CD4-positive, alpha-beta T cell treated with Interleukin-1 beta for 1 hour (primary cell): ENCODE data around the gene ARHGEF1.
"Not testable (repeated sequence)": the region's sequence is repeated elsewhere in the genome, so short reads cannot be mapped to it uniquely, and the experiment has no call there.

Experiments
- DNase-seq, 2 donors: peaks; one replicate each; pipeline ENCODE4 v3.0.0-alpha.2; 2020 to 2022

Gene ARHGEF1

DNA sequence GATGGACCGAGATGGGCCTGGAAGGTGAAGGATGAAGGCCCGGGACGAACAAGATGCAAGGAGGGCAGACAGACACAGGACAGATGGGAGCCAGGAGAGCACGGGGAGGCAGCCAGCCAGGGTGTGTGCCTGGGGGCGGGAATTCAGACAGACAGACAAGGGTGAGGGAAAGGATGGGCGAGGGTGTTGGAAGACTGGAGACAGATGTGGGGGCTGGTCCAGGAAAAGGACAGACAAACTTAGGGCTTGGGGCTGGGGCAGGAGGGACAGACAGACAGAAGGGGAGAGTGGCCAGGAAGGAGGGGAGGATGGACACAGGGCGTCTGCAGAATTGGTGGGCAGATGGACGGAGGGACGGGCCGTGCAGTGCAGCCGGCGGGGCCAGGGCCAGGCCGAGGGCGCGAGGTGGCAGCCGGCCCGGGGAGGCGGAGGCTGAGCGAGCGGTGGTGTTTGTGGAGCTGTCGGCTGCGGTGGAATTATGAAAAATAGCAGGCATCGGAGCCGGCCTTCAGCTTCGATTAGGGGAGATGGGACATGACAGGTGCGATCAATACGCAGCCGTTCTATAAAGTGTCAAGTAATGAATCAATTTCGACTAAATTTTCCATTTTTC, 49.8 kb downstream of the ARHGEF1 start:
- DNase-seq = no peak

DNA sequence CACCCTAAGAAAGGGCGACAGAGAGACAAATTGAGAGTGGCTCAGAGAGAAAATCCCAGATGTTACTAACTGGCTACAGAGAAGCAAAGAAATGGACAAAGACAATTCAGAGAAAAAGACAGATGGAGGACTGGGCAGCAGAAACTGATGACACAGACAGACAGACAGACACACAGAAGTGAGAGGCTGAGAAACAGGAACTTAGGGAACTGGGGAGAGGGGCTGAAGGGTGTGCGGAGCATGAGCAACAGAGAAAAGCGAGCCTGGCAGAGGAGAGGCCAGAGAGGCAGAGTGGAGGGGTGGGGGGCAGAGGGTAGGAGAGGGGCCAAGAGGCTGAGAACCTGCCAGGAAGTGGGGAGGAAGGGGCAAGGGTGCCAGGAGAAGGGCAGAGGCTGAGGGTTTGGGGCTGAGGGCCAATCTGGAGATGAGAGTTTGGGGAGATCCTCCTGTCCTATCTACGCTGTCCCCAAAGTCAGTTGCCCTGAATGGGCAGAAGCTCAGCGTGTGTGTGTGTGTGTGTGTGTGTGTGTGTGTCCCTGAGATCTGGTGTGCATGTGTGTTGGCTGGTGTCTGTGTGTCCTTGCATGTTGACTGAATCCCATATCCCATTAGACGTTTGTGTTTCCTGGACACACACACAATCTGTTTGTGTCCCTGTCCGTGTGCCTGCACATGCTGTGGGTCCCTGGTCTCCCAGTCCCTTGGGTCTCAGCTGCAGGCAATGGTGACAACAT, 50.9 kb downstream of the ARHGEF1 start:
- no peak for DNase-seq

DNA sequence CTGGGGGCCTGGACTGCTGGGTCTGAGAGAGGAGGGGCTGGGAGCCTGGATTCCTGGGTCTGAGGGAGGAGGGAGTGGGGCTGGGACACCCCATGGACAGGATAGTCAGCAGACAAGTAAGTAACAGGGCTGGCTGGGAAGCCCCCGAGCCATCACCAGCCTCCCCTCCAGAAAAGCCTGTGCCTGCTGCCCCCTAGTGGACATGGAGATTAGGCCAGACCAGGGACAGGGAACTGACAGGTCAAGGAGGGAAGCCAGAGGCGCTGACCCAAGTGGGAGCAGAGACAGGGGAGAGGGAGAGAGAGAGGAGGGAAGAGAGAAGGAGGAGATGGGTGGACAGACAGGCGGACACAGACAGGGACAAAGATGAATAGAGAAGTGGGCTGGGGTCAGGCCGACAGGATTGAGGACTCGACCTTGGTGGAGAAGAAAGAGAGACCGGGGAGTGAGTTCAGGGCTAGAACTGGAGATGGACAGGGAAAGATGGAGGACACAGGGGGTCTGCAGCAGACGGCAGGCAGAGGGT, 51.9 kb downstream of the ARHGEF1 start:
- DNase-seq = peak; percentile 82 to 85

DNA sequence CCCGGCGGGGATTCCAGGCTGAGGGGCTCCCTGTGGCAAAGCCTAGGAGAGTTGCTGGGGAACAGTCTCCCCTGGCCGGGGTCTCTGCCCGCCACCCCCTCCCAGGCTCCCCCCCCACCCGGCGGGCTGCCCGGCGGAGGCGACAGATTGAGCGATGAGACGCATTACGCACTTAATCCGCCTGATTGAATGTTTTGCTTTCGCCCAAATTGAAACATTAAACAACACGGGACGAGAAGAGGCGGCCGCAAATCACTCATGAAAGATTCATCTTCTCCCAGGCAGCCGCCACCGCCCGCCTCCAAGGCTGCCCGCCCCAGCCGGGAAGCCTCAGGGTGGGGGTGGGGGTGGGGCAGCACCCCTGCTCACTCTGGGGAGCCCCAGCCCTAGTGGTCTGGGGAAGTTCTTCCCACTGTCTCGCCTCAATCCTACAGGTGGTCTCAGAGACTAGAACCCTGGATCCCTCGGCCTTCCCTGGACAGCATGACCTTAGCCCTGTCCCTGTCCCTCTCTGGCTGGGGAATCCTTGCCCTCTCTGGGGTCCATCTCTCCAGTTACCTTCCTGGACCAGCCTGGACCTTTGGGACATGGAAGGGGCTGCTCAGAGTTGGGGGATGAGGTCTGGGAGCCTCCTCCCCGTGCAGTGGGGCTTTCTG, 52.9 kb downstream of the ARHGEF1 start:
- no peak for DNase-seq

DNA sequence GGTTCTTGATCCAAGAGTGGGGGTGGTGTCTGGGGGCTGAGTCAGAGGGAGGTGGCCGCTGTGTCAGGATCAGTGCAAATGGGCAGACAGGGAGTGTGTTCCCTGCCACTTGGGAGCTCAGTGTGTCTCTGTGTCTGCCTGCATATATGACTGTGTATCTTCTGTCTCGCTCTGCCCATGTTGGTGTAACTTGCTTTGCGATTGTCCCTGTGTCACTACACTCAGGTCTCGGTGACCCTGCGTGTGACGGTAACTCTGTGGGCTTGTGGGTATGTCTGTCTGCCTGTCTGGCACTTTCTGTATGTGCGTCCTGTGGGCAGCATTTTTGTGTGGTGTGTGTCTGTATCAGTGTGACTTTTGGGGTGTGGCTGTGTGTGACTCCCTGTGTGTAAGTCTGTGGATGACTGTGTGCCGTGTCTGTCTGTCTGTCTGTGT, 53.4 kb downstream of the ARHGEF1 start:
- DNase-seq = peak; percentile 63 to 71

- DNase-seq = no peak
Measured at GRCh38 chr19:41936961-41937360, 54.0 kb downstream of the ARHGEF1 start.

DNA sequence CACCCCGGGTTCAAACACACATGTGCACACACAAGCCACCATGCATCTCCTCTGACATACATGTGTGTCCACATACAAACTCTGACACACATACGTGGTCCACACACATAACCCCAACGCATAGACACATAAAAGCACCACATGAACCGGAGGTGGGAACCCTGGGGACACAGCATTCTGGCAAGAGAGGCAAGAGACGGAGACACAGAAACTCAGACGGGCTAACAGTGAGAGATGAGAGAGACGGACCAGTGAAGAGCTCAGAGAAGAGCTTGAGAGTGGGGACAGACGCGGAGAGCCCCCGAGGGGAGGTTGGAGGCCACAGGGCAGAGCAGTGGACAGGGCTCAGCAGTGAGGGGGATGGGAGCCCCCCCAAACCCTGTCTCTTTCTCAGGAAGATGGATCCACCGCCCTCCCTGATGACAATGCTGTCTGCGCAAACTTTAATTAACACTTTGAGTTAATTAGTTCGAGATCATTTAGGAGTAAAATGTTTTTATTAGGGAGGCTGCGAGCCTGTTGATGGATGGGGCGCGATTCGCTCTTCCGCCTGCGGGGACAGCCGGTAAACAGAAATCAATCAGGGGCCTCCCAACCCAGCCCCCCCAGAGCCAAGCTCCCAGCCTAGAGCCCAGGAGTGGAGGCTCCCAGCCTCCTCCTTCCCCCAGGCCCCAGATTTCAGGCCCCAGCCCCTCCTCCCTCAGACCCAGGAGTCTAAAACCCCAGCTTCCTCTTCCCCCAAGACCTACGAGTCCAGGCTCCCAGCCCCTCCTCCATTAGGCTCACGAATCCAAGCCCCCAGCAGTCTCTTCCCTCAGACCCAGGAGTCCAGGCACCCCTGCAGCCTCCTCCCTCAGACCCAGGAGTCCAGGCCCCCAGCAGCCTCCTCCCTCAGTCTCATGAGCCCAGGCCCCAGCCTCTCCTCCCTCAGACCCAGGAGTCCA, 54.8 kb downstream of the ARHGEF1 start:
- no peak for DNase-seq

DNA sequence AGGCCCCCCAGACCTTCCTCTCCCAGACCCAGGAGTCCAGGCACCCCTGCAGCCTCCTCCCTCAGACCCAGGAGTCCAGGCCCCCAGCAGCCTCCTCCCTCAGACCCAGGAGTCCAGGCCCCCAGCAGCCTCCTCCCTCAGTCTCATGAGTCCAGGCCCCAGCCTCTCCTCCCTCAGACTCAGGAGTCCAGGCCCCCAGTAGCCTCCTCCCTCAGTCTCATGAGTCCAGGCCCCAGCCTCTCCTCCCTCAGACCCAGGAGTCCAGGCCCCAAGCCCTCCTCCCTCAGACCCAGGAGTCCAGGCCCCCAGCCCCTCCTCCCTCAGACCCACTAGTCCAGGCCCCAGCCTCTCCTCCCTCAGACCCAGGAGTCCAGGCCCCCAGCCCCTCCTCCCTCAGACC, 56.2 kb downstream of the ARHGEF1 start:
- not testable (repeated sequence) for DNase-seq

DNA sequence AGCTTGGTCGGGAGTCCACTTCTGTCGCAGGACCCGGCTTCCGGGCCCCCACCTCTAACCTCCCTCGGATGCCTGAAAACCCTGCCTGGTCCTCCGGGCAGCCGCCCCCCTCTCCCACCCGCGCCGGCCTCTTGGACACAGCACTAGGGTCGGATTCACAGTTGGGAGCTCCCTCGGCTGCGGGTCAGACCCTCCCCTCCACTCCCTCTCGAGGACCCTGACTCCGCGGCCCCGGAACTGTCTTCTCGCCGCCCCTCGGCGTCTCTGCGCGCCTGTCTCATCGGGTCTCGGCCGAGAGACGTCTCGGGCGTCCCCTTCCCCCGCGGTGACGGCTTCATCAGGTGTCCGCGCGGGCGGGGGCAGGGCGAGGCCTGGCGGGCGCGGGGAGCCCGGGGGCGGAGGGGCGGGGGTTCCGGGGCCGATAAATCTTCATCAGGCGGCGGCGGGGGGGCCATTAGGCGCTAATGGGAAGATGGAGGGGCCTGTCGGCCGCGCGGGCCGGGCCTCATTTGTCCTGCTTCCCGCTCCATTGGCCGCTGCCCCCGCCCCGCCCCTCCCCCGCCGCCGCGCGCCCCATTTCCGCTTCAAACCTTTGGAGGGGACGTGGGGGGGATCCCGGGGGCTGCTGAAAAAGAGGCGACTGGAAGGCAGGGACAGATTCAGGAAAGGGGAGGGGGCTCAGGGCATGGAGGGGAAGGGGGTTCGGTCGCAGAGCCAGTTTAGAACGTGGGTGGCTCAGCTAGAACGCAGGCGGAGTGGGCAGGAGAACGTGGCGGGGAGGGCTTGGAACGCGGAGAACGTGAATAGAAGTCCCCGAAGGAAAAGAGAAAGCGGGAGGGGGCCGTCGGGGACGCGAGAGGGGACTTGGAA, 57.1 kb downstream of the ARHGEF1 start:
- DNase-seq = peak; percentile 55 to 78

DNA sequence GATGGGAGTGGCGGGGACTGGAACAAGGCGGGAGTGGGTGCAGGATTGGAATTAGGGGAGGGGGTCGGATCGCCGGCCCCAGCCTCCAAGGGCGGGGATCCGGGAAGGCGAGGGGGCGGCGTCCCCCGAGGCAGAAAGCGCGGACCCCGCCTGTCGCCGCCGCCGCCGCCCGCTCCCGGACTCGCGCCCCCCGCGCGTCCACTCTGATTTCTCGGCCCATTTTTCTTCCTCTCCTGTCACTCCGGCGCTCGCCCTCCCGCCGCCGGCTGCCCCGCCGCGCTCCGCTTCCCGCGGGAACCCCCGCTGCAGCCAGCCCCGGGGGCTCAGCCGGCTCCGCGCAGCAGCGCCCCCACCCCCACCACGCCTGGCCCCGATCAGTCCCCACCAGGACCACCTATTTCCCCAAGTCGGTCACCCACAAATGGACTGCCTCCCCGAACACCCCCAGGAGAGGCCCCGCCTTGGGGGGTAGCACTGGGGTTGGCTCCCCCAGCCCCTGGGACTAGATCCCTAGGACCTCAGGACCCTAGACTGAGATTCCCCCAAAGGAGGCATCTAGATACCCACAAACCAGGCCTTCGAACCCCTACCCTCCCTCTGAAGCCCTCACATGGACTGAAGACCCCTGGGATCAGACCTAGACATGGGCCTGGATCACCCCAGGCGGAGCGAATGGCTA, 57.9 kb downstream of the ARHGEF1 start:
- DNase-seq = no peak

- no peak for DNase-seq
Measured at GRCh38 chr19:41941410-41942202, 58.6 kb downstream of the ARHGEF1 start.

- DNase-seq = no peak
Measured at GRCh38 chr19:41944336-41944735, 61.4 kb downstream of the ARHGEF1 start.

- DNase-seq = peak; percentile 90 to 94
Measured at GRCh38 chr19:41945135-41945766, 62.3 kb downstream of the ARHGEF1 start.

DNA sequence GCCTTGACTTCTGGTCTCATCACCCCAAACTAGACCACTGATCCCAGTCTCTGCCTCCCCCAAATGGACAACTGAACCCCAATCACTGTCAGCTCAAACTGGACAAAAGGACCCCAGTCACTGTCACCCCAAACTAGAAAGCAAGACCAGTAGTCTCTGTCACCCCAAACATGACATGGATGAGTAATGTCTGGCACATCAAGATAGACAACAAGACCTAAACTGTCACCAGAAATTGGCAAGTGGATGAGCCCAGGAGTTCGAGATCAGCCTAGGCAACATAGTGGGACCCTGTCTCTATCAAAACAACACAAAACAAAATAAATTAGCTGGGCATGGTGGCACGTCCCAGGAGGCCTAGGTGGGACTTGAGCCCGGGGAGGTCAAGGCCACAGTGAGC, 64.1 kb downstream of the ARHGEF1 start:
- no peak for DNase-seq

- peak; percentile 82 to 84 for DNase-seq
Measured at GRCh38 chr19:41951686-41952172, 68.7 kb downstream of the ARHGEF1 start.

DNA sequence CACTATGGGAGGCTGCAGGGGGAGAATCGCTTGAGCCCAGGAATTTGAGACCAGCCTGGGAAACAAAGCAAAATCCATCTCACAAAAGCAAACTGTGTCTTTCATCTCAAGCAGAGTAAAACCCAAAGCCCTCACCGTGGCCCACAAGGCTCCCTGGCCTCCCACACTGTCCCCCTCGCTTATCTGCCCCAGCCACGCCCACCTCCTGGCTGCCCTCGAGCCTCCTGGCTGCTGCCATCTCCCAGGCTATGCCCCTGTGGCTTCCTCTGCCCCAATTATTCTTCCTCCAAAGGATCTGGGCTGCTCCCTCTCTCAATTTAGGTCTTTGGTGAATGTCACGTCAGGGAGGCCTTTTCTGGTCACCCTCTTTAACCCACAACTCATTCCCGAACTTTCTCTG, 72.5 kb downstream of the ARHGEF1 start:
- DNase-seq = no peak

DNA sequence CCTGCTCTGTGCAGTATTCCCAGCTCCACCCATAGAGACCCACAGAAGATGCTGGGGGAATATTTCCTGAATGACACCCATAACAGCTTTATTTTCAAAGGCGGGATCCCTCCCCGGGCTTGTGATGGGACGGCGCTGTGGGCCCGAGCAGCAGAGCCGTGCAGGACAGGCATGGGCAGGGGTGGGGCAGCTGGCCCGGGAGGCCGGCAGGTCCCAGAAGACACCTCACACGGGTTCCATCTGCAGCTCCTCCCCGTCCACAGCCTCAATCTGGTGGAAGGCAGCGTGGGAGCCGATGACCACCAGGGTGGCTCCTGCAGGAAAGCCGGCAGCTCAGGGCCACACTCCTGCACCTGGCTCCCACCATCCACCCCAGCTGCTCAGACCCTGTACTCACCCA, 73.6 kb downstream of the ARHGEF1 start:
- DNase-seq = no peak
